Vagina (tissue), 2 donors: ENCODE data around the gene VSIG10L. TPM values are rescaled to one million over a fixed set of nuclear protein-coding genes. Genes with fewer than 3 reads are reported as not detected.

Experiments
- DNase-seq, 2 donors: peaks; one replicate each; pipeline ENCODE4 v3.0.0-alpha.2; 2017; ENCODE audit errors: extremely low spot score in 2 of 2
- H3K27ac ChIP-seq: fragments of 200-600 bp; sonication (generic); one replicate; pipeline ENCODE4 v1.5.1; 2019
- H3K27me3 ChIP-seq: fragments of 200-600 bp; sonication (generic); one replicate; pipeline ENCODE4 v1.5.1; 2019
- H3K36me3 ChIP-seq, 2 donors: fragments of 200-600 bp; sonication (generic); one replicate each; pipeline ENCODE4 v1.5.1; 2017 to 2019
- H3K4me1 ChIP-seq: fragments of 200-600 bp; sonication (generic); one replicate; pipeline ENCODE4 v1.5.1; 2019
- H3K4me3 ChIP-seq, 2 donors: fragments of 200-600 bp; sonication (generic); 1 replicate in 1 of 2; 2 replicates in 1 of 2; pipeline ENCODE4 v1.5.1; 2016 to 2019
- H3K9me3 ChIP-seq: fragments of 200-600 bp; sonication (generic); one replicate; pipeline ENCODE4 v1.5.1; 2019
- POLR2A ChIP-seq, 2 donors: fragments of 450-650 bp; IDR thresholded peaks; one replicate each; pipeline ENCODE4 v1.6.1; 2017; ENCODE audit warnings: antibody characterized with exemption in 2 of 2, mild to moderate bottlenecking in 2 of 2, moderate library complexity in 2 of 2
- POLR2AphosphoS5 ChIP-seq, 2 donors: sonication (generic); formaldehyde crosslinking; IDR thresholded peaks; one replicate each; pipeline ENCODE4 v1.9.0; 2017; ENCODE audit warnings: antibody characterized with exemption in 2 of 2, mild to moderate bottlenecking in 2 of 2, low read depth in 1 of 2; ENCODE audit not compliant: insufficient read depth in 1 of 2
- intact Hi-C: fragments of 100-400 bp; cut with DNase I; formaldehyde crosslinking; loops from one replicate; pipeline ENCODE4 v1.15.1; 2023
- total RNA-seq: library from RNA; depleted of rRNA; stranded (reverse); fragments of >200 nt; gene quantifications from one replicate; pipeline ENCODE4 v1.2.3, GENCODE V29; 2016
- TF ChIP-seq, protein P1 (sequence below), 3 experiments: fragments of 450-650 bp in 2 of 3; fragments of 200-600 bp in 1 of 3; sonication (generic) in 1 of 3; IDR thresholded peaks; one replicate each; pipeline ENCODE4 v1.5.1; 2017 to 2019; ENCODE audit warnings: antibody characterized with exemption in 3 of 3, mild to moderate bottlenecking in 2 of 3, moderate library complexity in 2 of 3

The VSIG10L gene
- total RNA-seq, 1 donor from 2014 or later = 20.1 TPM

DNA sequence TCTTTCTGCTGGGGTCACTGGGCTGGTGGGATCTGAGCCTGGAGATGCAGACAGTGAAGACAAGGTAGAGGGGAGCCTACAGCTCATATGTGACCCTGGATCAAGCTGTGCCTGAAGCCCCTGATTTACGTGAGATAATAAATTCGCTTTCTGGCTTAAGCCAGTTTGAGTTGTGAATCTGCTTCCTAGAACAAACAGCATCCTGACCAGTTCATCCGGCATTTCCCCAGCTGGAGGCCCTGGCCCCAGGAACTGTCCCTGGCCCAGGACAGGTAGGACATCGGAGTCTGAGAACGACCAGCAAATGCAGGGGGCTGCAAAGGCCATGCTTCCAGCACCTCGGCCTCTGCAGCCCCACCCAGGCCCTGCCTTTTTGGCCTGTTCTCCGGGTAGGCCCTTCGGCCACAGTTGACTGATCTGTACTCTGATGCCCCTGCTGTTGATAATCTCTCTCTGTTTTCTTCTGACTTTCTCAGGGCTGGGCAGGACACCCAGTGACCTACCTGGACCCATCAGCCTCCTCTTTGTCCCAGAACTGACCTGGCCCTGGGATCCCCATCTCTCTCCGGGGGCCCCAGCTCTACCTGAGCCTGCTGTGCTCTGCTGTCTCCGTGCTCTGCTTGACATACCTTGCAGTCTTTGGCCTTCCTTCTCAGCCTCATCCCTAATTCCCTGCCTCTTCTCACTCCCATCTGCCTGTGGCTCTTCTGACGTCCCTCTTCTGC lies 9.5 kb upstream of the VSIG10L start:
- TF ChIP-seq, protein P1, sequence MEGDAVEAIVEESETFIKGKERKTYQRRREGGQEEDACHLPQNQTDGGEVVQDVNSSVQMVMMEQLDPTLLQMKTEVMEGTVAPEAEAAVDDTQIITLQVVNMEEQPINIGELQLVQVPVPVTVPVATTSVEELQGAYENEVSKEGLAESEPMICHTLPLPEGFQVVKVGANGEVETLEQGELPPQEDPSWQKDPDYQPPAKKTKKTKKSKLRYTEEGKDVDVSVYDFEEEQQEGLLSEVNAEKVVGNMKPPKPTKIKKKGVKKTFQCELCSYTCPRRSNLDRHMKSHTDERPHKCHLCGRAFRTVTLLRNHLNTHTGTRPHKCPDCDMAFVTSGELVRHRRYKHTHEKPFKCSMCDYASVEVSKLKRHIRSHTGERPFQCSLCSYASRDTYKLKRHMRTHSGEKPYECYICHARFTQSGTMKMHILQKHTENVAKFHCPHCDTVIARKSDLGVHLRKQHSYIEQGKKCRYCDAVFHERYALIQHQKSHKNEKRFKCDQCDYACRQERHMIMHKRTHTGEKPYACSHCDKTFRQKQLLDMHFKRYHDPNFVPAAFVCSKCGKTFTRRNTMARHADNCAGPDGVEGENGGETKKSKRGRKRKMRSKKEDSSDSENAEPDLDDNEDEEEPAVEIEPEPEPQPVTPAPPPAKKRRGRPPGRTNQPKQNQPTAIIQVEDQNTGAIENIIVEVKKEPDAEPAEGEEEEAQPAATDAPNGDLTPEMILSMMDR (IDR thresholded peaks at IDR 0.05) = no peak
- TF ChIP-seq POLR2AphosphoS5 (IDR thresholded peaks at IDR 0.05; ENCODE audit: insufficient read depth in 1 of 2, low read depth in 1 of 2) (no peak), POLR2A (IDR thresholded peaks at IDR 0.05) (no peak)
- Histone ChIP-seq H3K4me1 (peaks cover 8% of the 10 kb centered on the region), H3K27me3 (no peaks in the 10 kb centered on the region), H3K27ac (peak overlapping the region; percentile 26), H3K4me3 (no peak overlapping the region), H3K9me3 (no peaks in the 10 kb centered on the region), H3K36me3 (peaks cover 0 to 17% of the 10 kb centered on the region in 2 donors)
- no peak for DNase-seq
- intact Hi-C loops = no loop called here

DNA sequence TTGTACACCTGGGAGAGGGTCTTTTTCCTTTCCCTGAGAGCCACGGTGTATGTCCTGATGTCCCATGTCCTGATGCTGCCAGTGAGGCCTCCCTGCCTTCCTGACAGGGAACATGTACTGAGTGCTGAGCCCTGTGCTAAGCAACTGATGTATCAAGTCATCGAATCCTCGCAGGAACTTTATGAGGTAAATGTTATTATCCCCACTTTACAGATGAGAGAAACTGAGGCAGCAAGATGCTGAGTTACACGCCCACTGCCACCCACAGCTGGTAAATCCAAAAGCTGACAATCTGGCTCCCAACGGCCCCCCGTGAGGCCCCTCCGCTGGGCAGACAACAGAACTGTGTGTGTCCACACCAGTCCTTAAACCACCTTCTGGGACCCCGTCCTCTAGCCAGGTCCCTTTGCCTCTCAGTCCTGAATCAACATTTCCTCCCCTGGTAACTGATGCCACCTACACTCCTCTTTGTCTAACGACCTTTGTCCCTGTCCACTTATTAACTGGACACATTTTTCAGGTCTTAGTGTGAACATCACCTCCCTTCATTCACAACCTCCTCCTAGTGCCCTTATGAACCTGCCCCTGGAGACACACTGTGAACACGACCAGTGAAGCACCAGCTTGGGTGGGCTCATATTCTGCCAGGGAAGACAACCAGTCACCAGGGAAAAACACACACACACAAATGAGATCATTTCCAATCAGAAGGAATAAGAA lies 5.4 kb upstream of the VSIG10L start:
- intact Hi-C loops = no loop called here
- Histone ChIP-seq H3K36me3 (peaks cover 0 to 24% of the 10 kb centered on the region in 2 donors), H3K4me3 (no peak overlapping the region), H3K27me3 (no peaks in the 10 kb centered on the region), H3K27ac (no peak overlapping the region), H3K4me1 (no peaks in the 10 kb centered on the region), H3K9me3 (no peaks in the 10 kb centered on the region)
- TF ChIP-seq POLR2A (IDR thresholded peaks at IDR 0.05) = no peak
- TF ChIP-seq POLR2AphosphoS5 (IDR thresholded peaks at IDR 0.05; ENCODE audit: insufficient read depth in 1 of 2, low read depth in 1 of 2) = no peak
- TF ChIP-seq, protein P1 (IDR thresholded peaks at IDR 0.05) = no peak
- no peak for DNase-seq

DNA sequence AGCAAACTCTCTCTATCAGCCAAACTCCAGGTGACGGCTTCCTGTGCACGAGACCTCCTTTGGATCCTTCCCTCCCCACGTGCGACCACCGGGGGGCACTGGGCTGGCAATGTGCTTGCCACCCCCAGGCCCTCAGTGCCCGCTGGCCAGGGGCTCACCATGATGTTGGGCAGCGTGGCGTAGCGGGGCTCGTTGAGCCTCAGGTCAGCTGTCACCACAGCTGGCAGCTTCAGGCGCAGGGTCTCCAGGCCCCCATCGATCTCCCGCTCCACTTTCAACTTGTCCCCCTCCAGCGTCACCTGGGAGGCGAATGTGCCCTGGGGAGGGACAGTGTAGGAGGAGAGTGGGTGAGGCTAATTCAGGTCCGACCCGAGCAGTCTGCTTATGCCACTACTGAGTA lies 4.8 kb upstream of the VSIG10L start:
- Histone ChIP-seq H3K27ac (no peak overlapping the region), H3K27me3 (no peaks in the 10 kb centered on the region), H3K36me3 (peaks cover 0 to 24% of the 10 kb centered on the region in 2 donors), H3K9me3 (no peaks in the 10 kb centered on the region), H3K4me3 (no peak overlapping the region), H3K4me1 (no peaks in the 10 kb centered on the region)
- no peak for DNase-seq
- TF ChIP-seq, protein P1 (IDR thresholded peaks at IDR 0.05) = no peak
- TF ChIP-seq POLR2A (IDR thresholded peaks at IDR 0.05) (no peak), POLR2AphosphoS5 (IDR thresholded peaks at IDR 0.05; ENCODE audit: insufficient read depth in 1 of 2, low read depth in 1 of 2) (no peak)
- intact Hi-C loops = no loop called here

DNA sequence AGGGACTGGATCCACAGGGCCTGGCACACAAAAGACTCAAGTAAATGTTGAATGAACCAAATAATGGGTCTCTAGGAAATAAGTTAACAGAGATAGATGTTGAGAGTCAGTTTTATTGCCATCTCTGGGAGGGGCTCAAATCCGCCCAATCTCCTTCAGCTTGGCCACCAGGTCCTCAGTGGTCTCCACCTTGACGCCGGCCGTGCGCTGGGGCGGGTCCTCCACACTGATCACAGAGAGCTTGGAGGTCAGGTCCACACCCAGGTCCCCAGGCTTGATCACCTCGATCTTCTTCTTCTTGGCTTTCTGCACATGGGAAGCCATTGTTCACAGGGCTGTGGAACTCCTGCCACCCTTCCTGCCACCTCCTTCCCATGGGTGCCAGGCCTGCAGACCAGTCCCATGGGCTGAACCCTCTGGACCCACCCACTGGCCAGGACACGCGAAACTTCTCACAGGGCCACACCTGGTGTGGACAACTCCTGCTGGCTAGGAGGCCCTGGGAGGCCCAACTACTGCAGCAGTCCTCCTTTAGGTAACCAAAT lies 3.2 kb upstream of the VSIG10L start:
- Histone ChIP-seq H3K36me3 (peaks cover 0 to 24% of the 10 kb centered on the region in 2 donors), H3K4me3 (no peak overlapping the region), H3K27ac (no peak overlapping the region), H3K9me3 (no peaks in the 10 kb centered on the region), H3K4me1 (peaks cover 10% of the 10 kb centered on the region), H3K27me3 (no peaks in the 10 kb centered on the region)
- TF ChIP-seq POLR2AphosphoS5 (IDR thresholded peaks at IDR 0.05; ENCODE audit: insufficient read depth in 1 of 2, low read depth in 1 of 2) (no peak), POLR2A (IDR thresholded peaks at IDR 0.05) (no peak)
- TF ChIP-seq, protein P1 (IDR thresholded peaks at IDR 0.05) = no peak
- intact Hi-C loops = no loop called here
- no peak for DNase-seq
